CD4-positive, alpha-beta T cell treated with Interleukin-4 for 4 hours (primary cell): ENCODE results near the gene APPBP2.
"Not testable (repeated sequence)": the region's sequence is repeated elsewhere in the genome, so short reads cannot be mapped to it uniquely, and the experiment has no call there.

ENCODE experiments used
- DNase-seq: peaks from one replicate; pipeline ENCODE4 v3.0.0-alpha.2; 2020

The APPBP2 gene

GRCh38 chr17:60534010-60534555 is 8.0 kb upstream of the APPBP2 start:
- no peak for DNase-seq

GRCh38 chr17:60529806-60530205 is 3.8 kb upstream of the APPBP2 start:
- DNase-seq: no peak

- DNase-seq: no peak
These were observed 2.8 kb upstream of the APPBP2 start for GRCh38 chr17:60528828-60529227.

GRCh38 chr17:60527701-60528100 is 1.7 kb upstream of the APPBP2 start:
- no peak for DNase-seq

GRCh38 chr17:60526726-60527125 is 684 bp upstream of the APPBP2 start:
- no peak for DNase-seq

- no peak for DNase-seq
These were observed 736 bp downstream of the APPBP2 start for GRCh38 chr17:60525328-60525684.

GRCh38 chr17:60524463-60525327 is 1.3 kb downstream of the APPBP2 start:
- no peak for DNase-seq

GRCh38 chr17:60523822-60524221 is 2.2 kb downstream of the APPBP2 start:
- DNase-seq: no peak

- DNase-seq: no peak
These were observed 3.0 kb downstream of the APPBP2 start for GRCh38 chr17:60522889-60523626.

- no peak for DNase-seq
These were observed 6.2 kb downstream of the APPBP2 start for GRCh38 chr17:60519795-60520194.

- DNase-seq: not testable (repeated sequence)
These were observed 10.4 kb downstream of the APPBP2 start for GRCh38 chr17:60515683-60516082.

GRCh38 chr17:60515199-60515598 is 10.8 kb downstream of the APPBP2 start:
- DNase-seq: not testable (repeated sequence)

- DNase-seq: no peak
These were observed 11.5 kb downstream of the APPBP2 start for GRCh38 chr17:60514500-60514899.

- DNase-seq: no peak
These were observed 12.0 kb downstream of the APPBP2 start for GRCh38 chr17:60514053-60514452.

- DNase-seq: no peak
These were observed 13.0 kb downstream of the APPBP2 start for GRCh38 chr17:60513014-60513413.

- no peak for DNase-seq
These were observed 15.3 kb downstream of the APPBP2 start for GRCh38 chr17:60510723-60511122.

GRCh38 chr17:60510031-60510430 is 16.0 kb downstream of the APPBP2 start:
- DNase-seq: no peak

- no peak for DNase-seq
These were observed 17.6 kb downstream of the APPBP2 start for GRCh38 chr17:60508384-60508980.

- DNase-seq: no peak
These were observed 19.7 kb downstream of the APPBP2 start for GRCh38 chr17:60506312-60506711.

- no peak for DNase-seq
These were observed 23.9 kb downstream of the APPBP2 start for GRCh38 chr17:60502145-60502544.

- DNase-seq: no peak
These were observed 24.5 kb downstream of the APPBP2 start for GRCh38 chr17:60501589-60501988.

- DNase-seq: no peak
These were observed 30.0 kb downstream of the APPBP2 start for GRCh38 chr17:60496041-60496440.

GRCh38 chr17:60495260-60495659 is 30.8 kb downstream of the APPBP2 start:
- DNase-seq: no peak
